ENCODE measurements around the gene SIK1. TPM values are rescaled to one million over a fixed set of nuclear protein-coding genes. Genes with fewer than 3 reads are reported as not detected.
"Not testable (repeated sequence)": the region's sequence is repeated elsewhere in the genome, so short reads cannot be mapped to it uniquely, and the experiment has no call there.

SIK1 gene
- total RNA-seq, 2 experiments from 2014 or later, result 5.7 to 9.0 TPM

GRCh38 chr21:43447353-43447977, 20.5 kb upstream of the SIK1 start:
- not testable (repeated sequence) for H3K36me3 Mint-ChIP-seq, H3K4me1 Mint-ChIP-seq, H3K27ac Mint-ChIP-seq, DNase-seq, H3K9me3 Mint-ChIP-seq, H3K27me3 Mint-ChIP-seq, H3K4me3 Mint-ChIP-seq

- not testable (repeated sequence) for H3K27ac Mint-ChIP-seq, H3K4me1 Mint-ChIP-seq, H3K4me3 Mint-ChIP-seq, H3K36me3 Mint-ChIP-seq, H3K9me3 Mint-ChIP-seq, DNase-seq, H3K27me3 Mint-ChIP-seq
Observed at GRCh38 chr21:43446277-43446932, 19.5 kb upstream of the SIK1 start.

DNA sequence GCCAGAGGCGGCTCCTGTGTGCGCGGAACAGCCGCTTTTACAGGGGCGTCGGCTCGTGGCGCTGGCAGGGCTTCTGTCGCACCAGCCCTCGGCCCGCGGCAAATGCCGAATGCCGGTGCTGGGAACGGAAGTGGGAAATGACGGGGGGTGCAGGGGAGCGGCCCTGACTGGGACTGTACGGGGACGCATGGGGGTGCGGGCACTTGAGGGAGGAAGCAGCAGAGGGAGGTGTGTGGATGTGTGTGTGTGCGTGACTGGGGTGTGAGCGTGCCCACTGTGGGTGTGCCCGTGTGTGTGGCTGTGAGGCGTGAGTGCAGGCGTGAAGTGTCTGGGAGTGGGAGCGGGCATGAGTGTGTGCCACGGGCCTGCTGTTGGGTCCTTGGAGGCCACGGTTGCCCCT, 17.6 kb upstream of the SIK1 start:
- H3K27me3 Mint-ChIP-seq, DNase-seq, H3K36me3 Mint-ChIP-seq, H3K4me1 Mint-ChIP-seq, H3K27ac Mint-ChIP-seq, H3K9me3 Mint-ChIP-seq, H3K4me3 Mint-ChIP-seq: not testable (repeated sequence)

- not testable (repeated sequence) for H3K4me1 Mint-ChIP-seq, H3K36me3 Mint-ChIP-seq, H3K27ac Mint-ChIP-seq, H3K9me3 Mint-ChIP-seq, H3K27me3 Mint-ChIP-seq, DNase-seq, H3K4me3 Mint-ChIP-seq
Observed at GRCh38 chr21:43442571-43442970, 15.6 kb upstream of the SIK1 start.

DNA sequence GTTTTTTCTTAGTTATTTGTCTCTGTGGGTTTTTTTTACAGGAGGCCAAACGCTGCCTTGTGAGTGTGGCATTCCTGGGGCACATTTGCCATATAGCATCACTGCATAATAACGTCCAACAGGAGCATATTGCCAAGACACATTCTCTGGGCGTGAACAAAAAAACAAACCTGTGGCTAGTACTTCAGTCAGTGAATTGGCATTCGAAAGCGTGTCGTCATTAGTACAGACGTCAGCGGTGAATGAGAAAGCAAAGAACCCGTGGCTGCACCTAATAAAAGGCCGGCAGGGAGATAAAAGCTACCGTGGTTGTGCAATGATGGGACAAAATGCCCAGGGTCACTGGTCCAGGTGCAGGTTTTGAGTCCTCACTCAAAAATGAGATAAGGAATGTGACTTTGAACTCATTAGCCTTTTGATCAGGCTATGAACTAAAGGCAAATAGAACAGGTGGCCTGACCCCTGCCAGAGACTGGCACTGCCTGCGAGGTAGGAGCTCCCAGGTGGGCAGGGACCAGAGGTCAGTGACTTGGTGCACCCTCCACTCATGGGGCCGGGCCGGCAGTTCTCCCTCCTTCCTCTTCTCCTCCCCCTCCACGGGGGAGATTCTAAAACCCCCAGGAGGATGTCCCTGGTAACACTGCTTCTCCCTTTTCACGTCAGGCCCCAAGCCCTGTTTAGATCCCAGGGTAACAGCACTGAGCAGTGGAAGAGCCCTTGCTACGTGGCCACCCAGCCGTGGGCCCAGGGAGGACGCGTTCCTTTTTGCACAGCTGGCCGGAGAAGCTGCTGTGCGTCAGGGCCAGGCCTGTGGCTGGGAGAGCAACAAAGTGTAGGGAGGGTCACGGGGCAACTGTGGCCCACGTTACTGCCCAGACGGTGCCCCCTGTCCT, 14.2 kb upstream of the SIK1 start:
- H3K4me1 Mint-ChIP-seq, H3K4me3 Mint-ChIP-seq, H3K9me3 Mint-ChIP-seq, H3K36me3 Mint-ChIP-seq, H3K27me3 Mint-ChIP-seq, H3K27ac Mint-ChIP-seq, DNase-seq: not testable (repeated sequence)

DNA sequence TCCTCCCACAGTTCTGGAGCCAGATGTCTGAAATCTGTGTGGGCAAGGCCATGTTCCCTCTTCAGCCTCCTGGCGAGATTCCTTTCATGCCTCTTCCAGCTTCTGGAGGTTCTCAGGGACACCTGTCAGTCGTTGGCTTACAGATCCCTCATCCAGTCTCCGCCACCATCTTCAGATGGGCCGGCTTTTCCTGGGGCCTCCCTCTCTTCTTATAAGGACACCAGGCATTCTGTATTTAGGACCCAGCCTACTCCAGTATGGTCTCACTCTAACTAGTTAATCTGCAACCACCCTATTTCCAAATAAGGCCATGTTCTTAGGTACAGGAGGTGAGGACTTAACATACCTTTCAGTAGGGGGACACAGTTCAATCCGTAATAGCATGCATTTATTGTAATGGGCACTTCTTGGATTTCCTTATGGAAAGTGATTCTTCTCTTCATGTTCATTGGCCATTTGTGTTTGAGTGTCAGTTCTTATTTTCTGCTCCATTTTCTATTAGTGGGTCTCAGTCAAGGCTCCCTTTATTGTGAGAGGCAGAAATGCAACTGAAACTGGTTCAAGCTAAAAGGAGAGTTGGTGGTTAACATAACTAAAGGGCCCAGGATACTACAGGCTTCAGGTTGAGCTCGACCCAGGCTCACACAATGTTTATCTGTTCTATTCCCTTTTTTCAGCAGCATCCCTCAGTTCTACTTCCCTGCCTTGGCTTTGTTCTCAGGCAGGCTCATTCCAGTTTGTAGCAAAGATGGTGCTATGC, 12.6 kb upstream of the SIK1 start:
- not testable (repeated sequence) for H3K9me3 Mint-ChIP-seq, H3K36me3 Mint-ChIP-seq, DNase-seq, H3K27me3 Mint-ChIP-seq, H3K4me3 Mint-ChIP-seq, H3K27ac Mint-ChIP-seq, H3K4me1 Mint-ChIP-seq

- H3K9me3 Mint-ChIP-seq, H3K27ac Mint-ChIP-seq, H3K4me1 Mint-ChIP-seq, H3K4me3 Mint-ChIP-seq, DNase-seq, H3K27me3 Mint-ChIP-seq, H3K36me3 Mint-ChIP-seq: not testable (repeated sequence)
Observed at GRCh38 chr21:43436272-43436671, 9.3 kb upstream of the SIK1 start.

DNA sequence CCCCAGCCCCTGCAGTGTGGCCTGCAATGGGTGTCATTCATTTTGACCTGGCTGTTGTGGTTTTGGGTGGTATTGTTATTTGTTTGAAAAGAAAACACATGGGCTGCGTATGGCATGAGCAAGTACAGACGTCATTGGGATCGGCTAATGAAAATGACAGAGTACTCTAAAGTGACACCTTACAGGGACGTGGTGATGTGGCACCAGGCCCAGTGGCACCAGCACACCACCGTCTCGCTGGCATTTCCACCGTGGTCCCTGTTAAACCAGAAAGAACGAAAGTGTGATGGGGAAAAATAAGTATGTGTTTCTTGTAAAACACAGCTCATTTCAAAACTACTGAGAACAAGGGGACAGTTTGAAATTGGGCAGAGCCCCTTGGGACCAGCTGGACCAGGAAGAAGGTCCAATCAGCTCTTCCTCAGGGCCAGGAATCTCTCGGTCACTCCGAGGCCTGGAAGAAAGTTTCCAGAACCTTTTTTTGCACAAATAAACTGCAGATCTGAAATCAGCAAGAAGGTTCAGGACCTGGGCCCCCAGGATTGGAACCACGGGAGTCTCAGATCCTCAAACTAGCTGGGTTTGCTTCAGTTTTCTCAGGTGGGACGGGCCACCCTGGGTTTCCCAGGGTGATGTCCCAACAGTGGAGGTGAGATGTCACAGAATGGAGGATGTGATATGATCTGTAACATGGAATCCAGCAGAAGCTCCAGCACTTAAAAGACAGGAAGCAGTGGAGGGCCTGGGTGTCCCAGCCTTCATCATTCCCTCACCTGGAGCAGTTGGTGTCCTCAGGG, 6.6 kb upstream of the SIK1 start:
- H3K27ac Mint-ChIP-seq, H3K4me1 Mint-ChIP-seq, H3K4me3 Mint-ChIP-seq: not testable (repeated sequence)

GRCh38 chr21:43430830-43431416, 4.0 kb upstream of the SIK1 start:
- H3K9me3 Mint-ChIP-seq, H3K36me3 Mint-ChIP-seq, H3K4me3 Mint-ChIP-seq, DNase-seq, H3K27me3 Mint-ChIP-seq, H3K4me1 Mint-ChIP-seq, H3K27ac Mint-ChIP-seq: not testable (repeated sequence)

More for the DNA sequence above, 6.6 kb upstream of the SIK1 start:
- not testable (repeated sequence) for H3K9me3 Mint-ChIP-seq, H3K36me3 Mint-ChIP-seq, DNase-seq, H3K27me3 Mint-ChIP-seq

DNA sequence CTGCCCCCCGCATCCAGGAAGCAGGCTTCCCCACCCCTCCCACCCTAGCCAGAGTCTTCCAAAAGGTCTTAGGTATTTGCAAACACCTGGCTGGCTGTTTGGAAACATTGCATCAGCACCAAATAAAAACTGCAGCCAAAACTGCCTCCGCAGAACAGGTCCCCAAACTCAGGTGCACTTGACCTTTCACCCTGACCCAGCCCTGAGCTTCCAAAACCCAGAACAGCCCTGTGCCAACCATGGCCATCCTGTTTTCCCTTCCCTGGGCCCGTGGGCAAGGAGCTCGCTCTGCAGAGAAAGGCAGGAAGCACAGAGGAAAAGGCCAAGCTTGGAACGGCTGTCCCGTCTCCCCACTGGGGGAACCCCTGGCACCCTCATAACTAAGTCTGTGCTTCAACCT, 2.0 kb upstream of the SIK1 start:
- H3K27me3 Mint-ChIP-seq, H3K36me3 Mint-ChIP-seq, H3K27ac Mint-ChIP-seq, H3K4me3 Mint-ChIP-seq, H3K9me3 Mint-ChIP-seq, H3K4me1 Mint-ChIP-seq, DNase-seq: not testable (repeated sequence)

DNA sequence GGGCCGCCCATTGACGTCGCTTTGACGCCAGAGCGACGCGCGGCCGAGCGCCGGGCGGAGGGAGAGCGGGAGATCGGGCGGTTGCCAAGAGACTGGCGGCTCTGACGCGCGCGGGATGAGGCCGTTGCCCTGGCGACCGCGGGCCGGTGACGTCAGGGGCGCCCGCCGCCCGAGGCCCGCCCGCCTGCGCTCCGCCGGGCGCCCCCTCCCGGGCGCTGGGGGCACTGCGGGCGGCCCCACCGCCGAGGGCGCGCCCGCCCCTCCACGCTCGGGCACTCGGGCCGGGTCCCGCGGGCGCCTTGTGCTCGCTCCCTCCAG, 270 bp upstream of the SIK1 start:
- not testable (repeated sequence) for H3K4me3 Mint-ChIP-seq, DNase-seq, H3K4me1 Mint-ChIP-seq, H3K27ac Mint-ChIP-seq, H3K9me3 Mint-ChIP-seq, H3K27me3 Mint-ChIP-seq, H3K36me3 Mint-ChIP-seq

DNA sequence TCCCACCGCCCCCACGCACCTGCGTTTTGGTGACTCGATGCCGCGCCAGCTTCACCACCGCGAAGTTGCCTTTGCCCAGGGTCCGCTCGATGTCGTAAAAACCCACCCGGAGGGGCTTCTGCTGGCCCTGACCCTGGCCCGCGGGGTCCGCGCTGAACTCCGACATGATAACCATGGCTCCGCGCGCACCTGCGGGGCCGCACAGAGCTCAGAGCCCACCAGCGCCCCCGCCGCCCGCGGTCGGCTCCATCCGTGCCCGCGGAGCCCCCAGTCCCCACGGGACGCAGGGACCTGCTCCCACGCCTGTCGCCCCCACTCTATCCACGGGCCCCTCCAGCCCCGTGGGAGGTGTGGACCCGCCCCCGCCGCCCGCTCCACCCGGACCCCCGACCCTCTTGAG, 927 bp downstream of the SIK1 start:
- DNase-seq, H3K27me3 Mint-ChIP-seq, H3K4me1 Mint-ChIP-seq, H3K9me3 Mint-ChIP-seq, H3K4me3 Mint-ChIP-seq, H3K36me3 Mint-ChIP-seq, H3K27ac Mint-ChIP-seq: not testable (repeated sequence)

GRCh38 chr21:43419475-43419874, 7.5 kb downstream of the SIK1 start:
- not testable (repeated sequence) for H3K27me3 Mint-ChIP-seq, H3K9me3 Mint-ChIP-seq, H3K4me3 Mint-ChIP-seq, DNase-seq, H3K4me1 Mint-ChIP-seq, H3K36me3 Mint-ChIP-seq, H3K27ac Mint-ChIP-seq

GRCh38 chr21:43414576-43414975, 12.4 kb downstream of the SIK1 start:
- not testable (repeated sequence) for H3K36me3 Mint-ChIP-seq, DNase-seq, H3K4me1 Mint-ChIP-seq, H3K4me3 Mint-ChIP-seq, H3K27me3 Mint-ChIP-seq, H3K27ac Mint-ChIP-seq, H3K9me3 Mint-ChIP-seq

All from activated naive CD8-positive, alpha-beta T cell treated with anti-CD3 and anti-CD28 coated beads for 36 hours (primary cell).